COLO668 (cell line): ENCODE measurements around the gene BUB1B.

Source experiments
- DNase-seq: peaks from one replicate; lab custom pipeline; 2025; ENCODE audit not compliant: unreplicated experiment; lab: John Stamatoyannopoulos, UW

Gene BUB1B

GRCh38 chr15:40252438-40253166, 91.7 kb downstream of the BUB1B start:
- peak; percentile 72 for DNase-seq

- DNase-seq: peak; percentile 38
These were observed 92.4 kb downstream of the BUB1B start for GRCh38 chr15:40253167-40253790.

DNA sequence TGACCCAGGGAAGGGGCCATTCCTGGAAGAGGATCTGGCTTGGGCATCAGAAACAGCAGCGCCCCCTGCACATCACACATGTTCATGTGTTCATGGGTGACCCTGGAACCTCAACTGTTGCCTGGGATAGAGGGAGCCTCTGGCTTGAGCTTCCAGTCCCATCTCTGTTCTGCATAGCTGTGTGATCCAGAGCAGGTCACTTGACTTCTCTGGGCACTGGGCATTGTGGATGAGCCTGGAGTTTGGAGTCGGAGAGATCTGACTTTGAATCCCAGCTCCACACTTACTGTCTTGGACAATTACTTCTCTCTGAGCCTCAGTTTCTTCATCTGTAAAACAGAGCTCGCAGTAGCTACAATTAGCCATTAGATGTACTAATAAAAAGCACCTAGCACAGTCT, 93.6 kb downstream of the BUB1B start:
- DNase-seq: no peak

DNA sequence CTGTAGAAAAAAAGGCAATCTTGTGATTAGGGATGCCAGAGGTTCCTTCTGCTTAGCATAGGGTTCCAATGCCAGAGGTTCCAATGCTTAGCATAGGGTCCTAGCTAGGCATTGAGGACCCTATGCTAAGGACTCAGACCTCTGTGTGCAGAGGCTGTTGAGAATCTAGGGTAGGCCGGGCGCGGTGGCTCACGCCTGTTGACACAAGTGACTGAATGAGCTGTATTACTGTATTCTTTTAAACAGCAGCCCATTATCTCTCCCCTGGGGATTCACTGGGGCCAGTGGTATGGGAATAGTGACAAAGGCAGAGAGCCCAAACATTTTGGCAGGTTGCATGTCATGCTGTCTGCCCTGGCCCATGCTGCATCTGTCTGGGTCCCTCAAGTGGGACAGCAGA, 94.2 kb downstream of the BUB1B start:
- DNase-seq: peak; percentile 36

- no peak for DNase-seq
These were observed 95.9 kb downstream of the BUB1B start for GRCh38 chr15:40256638-40257235.

DNA sequence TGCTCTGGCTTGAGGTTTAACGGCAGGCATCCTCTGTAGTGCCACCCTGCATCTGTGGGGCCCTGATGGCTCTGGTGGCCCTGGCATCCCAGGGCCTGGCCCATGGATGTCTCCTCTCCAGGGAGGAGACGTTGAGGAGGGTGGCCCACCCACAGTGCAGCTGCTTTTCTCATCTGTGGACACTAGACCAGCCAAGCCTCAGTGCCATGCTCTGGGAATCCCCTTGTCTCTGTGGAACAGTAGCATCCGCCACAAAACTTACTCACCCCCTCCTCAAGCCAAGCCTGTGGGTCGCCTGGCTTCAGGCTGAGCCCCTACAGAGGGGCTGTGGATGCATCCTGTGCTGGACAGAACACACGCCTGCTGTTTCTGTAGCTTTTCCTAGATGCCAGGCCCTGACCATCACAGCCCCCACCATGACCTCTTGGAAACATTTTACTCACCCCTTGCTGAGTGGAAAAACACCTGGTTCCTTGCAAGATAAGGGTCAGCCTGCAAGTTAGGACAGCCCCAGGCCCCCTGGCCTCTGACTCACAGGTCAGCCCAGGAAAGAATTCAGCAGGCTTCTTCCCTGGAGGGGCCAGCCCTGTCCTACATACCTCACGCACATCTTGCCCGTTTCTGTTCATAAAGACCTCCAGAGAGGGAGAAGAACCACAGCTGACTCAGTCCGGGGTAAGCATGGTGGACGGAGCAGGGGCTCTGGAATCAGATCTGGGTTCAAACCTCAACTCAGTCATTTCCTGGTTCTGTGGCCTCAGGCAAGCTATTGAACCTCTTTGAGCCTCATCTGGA, 97.0 kb downstream of the BUB1B start:
- no peak for DNase-seq

DNA sequence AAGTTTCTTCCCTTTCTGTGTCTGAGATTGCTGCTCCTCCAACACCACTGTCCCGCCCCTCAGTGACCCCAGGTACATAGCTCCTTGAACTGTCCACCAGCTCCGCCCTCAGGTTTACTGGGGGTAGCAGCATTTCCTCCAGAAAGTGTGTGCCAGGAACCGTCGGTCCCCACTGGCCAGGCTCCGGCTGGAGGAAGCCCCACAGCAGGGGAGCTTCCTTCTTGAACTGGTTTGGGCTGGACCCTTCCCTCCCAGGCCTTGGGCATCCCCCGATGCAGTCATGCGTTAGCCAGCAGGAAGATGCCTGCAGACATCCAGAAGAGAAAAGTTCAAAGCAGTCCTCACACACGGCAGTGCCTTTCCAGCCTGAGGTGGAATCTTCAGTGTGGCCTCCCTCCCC, 97.7 kb downstream of the BUB1B start:
- no peak for DNase-seq

GRCh38 chr15:40259021-40259420, 98.2 kb downstream of the BUB1B start:
- DNase-seq: no peak

DNA sequence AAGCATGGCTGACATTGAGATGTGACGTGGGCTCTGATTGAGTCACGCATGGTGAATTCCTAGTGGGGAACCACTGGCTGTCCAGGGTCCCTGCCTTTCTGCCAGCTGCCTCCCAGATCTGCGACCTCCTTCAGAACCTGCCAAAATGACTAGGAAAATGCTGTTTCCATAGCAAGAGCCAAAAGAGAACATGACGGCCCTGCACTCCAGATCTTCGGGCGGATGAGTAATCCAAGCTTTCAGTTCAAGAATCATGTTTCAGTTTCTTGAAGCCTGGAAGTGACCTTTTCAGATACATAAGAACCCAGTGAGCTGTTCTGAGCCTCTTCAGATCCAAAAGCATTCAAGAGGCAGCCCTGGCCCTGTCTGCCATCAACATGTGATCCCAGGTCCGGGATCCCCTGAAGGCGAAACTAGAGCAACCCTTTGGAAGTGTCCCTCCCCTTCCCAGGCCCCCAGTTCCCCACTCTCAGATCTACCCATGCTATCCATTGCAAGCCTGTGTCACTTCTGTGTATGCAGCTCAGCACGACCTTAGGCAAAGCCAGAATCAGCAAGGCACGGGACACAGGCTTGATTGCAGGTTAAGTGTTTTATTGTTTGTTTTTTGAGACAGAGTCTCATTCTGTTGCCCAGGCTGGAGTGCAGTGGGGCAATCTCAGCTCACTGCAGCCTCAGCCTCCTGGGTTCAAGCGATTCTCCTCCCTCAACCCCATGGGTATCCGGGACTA, 102.3 kb downstream of the BUB1B start:
- DNase-seq: no peak

DNA sequence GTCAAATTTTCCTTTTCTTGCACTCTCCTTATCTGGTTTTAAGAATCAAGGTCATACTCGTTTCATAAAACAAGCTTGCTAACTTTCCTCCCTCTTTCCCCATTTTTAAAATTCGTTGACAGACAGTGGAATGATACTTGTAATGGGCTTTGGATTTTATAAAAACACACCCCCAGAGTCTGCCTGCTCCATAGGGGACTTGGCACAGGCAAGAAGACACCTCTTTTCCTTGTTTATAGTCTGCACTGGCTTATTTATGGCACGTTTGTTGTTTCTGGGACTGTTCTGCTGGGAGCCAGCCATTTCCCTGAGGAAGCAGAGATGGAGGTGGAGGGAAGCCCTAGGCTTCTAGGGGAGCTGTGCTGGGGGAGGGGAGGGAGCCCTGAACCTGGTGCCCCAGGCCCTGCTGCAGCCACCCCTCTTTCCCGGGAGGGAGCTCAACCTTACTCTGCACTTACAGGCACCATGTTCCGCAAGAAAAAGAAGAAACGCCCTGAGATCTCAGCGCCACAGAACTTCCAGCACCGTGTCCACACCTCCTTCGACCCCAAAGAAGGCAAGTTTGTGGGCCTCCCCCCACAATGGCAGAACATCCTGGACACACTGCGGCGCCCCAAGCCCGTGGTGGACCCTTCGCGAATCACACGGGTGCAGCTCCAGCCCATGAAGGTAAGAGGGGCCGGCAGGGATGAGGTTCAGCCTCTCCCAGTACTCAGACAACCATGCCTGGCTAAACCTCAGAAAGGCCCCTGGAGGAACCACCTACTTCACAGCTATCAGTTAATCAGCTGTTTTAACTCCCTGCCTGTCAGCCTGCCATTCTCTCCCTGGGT, 103.7 kb downstream of the BUB1B start:
- DNase-seq: no peak

DNA sequence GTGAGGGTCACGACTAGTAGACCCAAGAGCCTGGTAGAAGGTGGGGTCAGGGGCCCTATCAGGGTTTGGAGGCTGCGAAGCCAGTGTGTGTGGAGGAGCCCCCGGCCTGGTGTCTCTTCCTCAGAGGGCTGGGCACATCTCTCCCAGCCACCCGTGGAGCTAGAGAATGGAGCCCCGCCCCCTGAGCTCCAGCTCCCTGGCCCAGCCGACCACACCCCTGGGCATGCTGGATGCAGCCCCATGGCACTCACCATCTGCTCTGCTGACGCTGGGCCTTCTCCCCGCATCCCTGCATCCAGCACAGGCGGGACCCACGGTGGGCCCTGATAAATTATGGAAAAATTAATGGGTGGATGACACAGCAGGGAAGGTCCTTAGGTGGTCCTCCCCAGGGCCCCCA, 104.5 kb downstream of the BUB1B start:
- DNase-seq: no peak

GRCh38 chr15:40265875-40266274, 105.0 kb downstream of the BUB1B start:
- DNase-seq: no peak

DNA sequence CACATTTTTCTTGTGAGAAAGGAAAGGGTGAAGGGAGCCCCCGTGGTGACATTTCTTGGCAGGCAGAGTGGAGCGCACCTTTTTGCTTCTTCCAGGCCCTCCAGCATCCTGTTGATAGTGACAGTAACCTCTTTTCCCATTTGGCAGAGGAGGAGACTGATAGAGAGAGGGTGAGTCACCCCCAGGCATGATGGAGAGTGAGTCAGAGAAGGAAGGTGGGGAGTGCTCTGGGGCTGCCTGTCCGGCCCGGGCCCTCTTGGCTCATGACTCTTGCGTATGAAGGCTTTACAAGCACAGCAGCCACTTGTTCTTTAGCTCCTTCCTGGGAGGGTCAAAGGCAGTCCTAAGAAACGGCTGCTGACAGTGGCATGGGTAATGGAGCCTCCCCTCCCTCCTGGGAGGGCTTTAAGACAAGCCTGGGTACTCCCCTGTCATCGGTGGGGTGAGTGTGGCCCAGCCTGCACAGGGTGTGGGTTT, 106.0 kb downstream of the BUB1B start:
- DNase-seq: no peak

GRCh38 chr15:40267670-40268069, 106.8 kb downstream of the BUB1B start:
- no peak for DNase-seq

DNA sequence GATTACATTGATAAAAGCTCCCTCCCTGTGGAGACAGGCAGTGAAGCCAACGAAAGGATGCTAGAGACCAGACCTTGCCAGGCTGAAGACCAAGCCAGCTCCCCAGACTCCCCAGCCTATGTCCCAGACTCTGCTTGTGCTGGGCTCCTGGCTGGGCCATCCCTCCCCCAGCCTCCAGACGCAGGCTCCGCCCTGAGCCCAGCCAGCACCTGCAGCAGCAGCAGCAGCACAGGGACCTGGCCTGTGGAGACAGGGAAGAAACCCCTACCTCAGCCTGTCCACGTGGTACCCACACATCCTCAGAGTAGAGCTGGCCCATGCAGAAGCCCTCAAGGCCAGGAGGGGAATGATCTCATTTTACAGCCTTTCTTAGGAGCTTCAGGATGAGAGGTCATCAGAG, 108.7 kb downstream of the BUB1B start:
- no peak for DNase-seq

GRCh38 chr15:40270246-40270995, 109.6 kb downstream of the BUB1B start:
- DNase-seq: no peak
